Endothelial cell of umbilical vein (primary cell): Measurements from ENCODE around the gene NSUN6. TPM values are rescaled to one million over a fixed set of nuclear protein-coding genes. Genes with fewer than 3 reads are reported as not detected.

ENCODE experiments used
- BruUV-seq: library from RNA; stranded (reverse); fragments of 400-500 nt; replicated peaks from 2 replicates; lab custom pipeline; 2021; lab: Mats Ljungman, UMichigan
- CTCF ChIA-PET: fragments of 300-600, 350-600 bp; sonication (Branson Sonifier 250); formaldehyde crosslinking; loops from one replicate; lab custom pipeline; 2021; ENCODE audit warnings: antibody characterized with exemption, inconsistent platforms; lab: Charles Lee
- POLR2A ChIA-PET: fragments of 300-600, 350-600 bp; sonication (Branson Sonifier 250); formaldehyde crosslinking; loops from one replicate; lab custom pipeline; 2021; ENCODE audit warnings: antibody characterized with exemption, inconsistent platforms; lab: Charles Lee
- DNase-seq: peaks from one replicate; pipeline ENCODE4 v3.0.0-alpha.2; 2011; ENCODE audit warnings: low read depth, low spot score
- FAIRE-seq: peaks from 2 replicates; lab custom pipeline; 2011; peaks lifted over from hg19 to GRCh38; lab: Jason Lieb, UNC
- H2AFZ ChIP-seq: 2 replicates; pipeline ENCODE4 v1.6.0; 2012; ENCODE audit warnings: low read depth, low read length, control low read depth, inconsistent platforms
- H3K27ac ChIP-seq: 2 replicates; pipeline ENCODE4 v1.5.1; 2011; ENCODE audit warnings: low read depth, mild to moderate bottlenecking, control low read depth, low read length, moderate library complexity; ENCODE audit not compliant: insufficient read depth
- H3K27me3 ChIP-seq, 2 experiments: 2 replicates each; pipeline versions ENCODE4 v1.6.0 to v1.6.1; 2011; ENCODE audit warnings: low read length in 2 of 2, mixed read lengths in 1 of 2; ENCODE audit not compliant: control insufficient read depth in 2 of 2, insufficient read depth in 2 of 2
- H3K36me3 ChIP-seq, 2 experiments: 2 replicates in 1 of 2; 3 replicates in 1 of 2; pipeline ENCODE4 v1.5.1; 2011; ENCODE audit warnings: low read length in 2 of 2, mild to moderate bottlenecking in 1 of 2, moderate library complexity in 1 of 2; ENCODE audit not compliant: control insufficient read depth in 2 of 2, insufficient read depth in 2 of 2; ENCODE audit errors: extremely low read depth in 1 of 2
- H3K4me1 ChIP-seq: 3 replicates; pipeline ENCODE4 v1.5.1; 2011; ENCODE audit warnings: mild to moderate bottlenecking, low read length; ENCODE audit not compliant: control insufficient read depth, insufficient read depth; ENCODE audit errors: extremely low read depth
- H3K4me2 ChIP-seq: 2 replicates; pipeline ENCODE4 v1.6.1; 2011; ENCODE audit warnings: low read length, control low read depth, mixed read lengths; ENCODE audit not compliant: insufficient read depth
- H3K4me3 ChIP-seq, 3 experiments: fragments of 200-600 bp in 1 of 3; sonication (generic), shearing (Covaris generic) in 1 of 3; replicated peaks in 1 of 3; 2 replicates each; pipeline ENCODE4 v1.5.1; 2011 to 2016; ENCODE audit warnings: control low read depth in 3 of 3, low read length in 3 of 3, mild to moderate bottlenecking in 2 of 3, inconsistent platforms in 1 of 3, low read depth in 1 of 3, moderate library complexity in 1 of 3; ENCODE audit not compliant: insufficient read depth in 1 of 3
- H3K79me2 ChIP-seq: 2 replicates; pipeline ENCODE4 v1.6.0; 2012; ENCODE audit warnings: low read length, inconsistent platforms; ENCODE audit not compliant: control insufficient read depth, insufficient read depth
- H3K9ac ChIP-seq: replicated peaks from 2 replicates; pipeline ENCODE3; 2011; ENCODE audit warnings: low read length, control low read depth; ENCODE audit not compliant: insufficient read depth; ENCODE audit errors: extremely low read depth
- H3K9me1 ChIP-seq: replicated peaks from 3 replicates; pipeline ENCODE4 v1.6.0; 2011; ENCODE audit warnings: mild to moderate bottlenecking, low read length; ENCODE audit not compliant: control insufficient read depth, insufficient read depth; ENCODE audit errors: extremely low read depth
- H3K9me3 ChIP-seq: replicated peaks from 2 replicates; pipeline ENCODE4 v1.5.1; 2012; ENCODE audit warnings: low read length, inconsistent platforms; ENCODE audit not compliant: control insufficient read depth, insufficient read depth
- H4K20me1 ChIP-seq: replicated peaks from 2 replicates; pipeline ENCODE3; 2011; ENCODE audit warnings: mild to moderate bottlenecking, low read length; ENCODE audit not compliant: control insufficient read depth, insufficient read depth; ENCODE audit errors: extremely low read depth
- EZH2 ChIP-seq: IDR thresholded peaks from 2 replicates; pipeline ENCODE4 v1.6.1; 2012; ENCODE audit warnings: borderline replicate concordance, low read depth, mild to moderate bottlenecking, moderate library complexity, low read length, inconsistent platforms; ENCODE audit not compliant: severe bottlenecking
- FOS ChIP-seq: IDR thresholded peaks from 2 replicates; pipeline ENCODE4 v1.6.1; 2011; ENCODE audit warnings: mild to moderate bottlenecking, low read length, moderate library complexity, borderline replicate concordance; ENCODE audit not compliant: insufficient read depth
- GATA2 ChIP-seq: IDR thresholded peaks from 2 replicates; pipeline ENCODE4 v1.7.0; 2011; ENCODE audit warnings: low read depth, mild to moderate bottlenecking, moderate library complexity, mixed read lengths, low read length; ENCODE audit not compliant: insufficient read length, insufficient read depth
- JUN ChIP-seq: IDR thresholded peaks from 2 replicates; pipeline ENCODE4 v1.6.1; 2011; ENCODE audit warnings: borderline replicate concordance, low read depth; ENCODE audit not compliant: insufficient read length, insufficient read depth
- MYC ChIP-seq: IDR thresholded peaks from one replicate; pipeline ENCODE4 v1.6.1; 2011; ENCODE audit warnings: mild to moderate bottlenecking, low read depth, low read length
- POLR2A ChIP-seq: IDR thresholded peaks from 2 replicates; pipeline ENCODE4 v1.6.1; 2012; ENCODE audit warnings: low read depth, mild to moderate bottlenecking, control low read depth, low read length
- POLR2AphosphoS5 ChIP-seq: IDR thresholded peaks from 2 replicates; pipeline ENCODE4 v1.6.1; 2012; ENCODE audit warnings: low read depth, mild to moderate bottlenecking, control low read depth, low read length, moderate library complexity; ENCODE audit not compliant: insufficient read depth
- dilution Hi-C: fragments of 300-500 bp; cut with MboI; formaldehyde crosslinking; loops from one replicate; pipeline ENCODE4 v1.15.0; 2019; ENCODE audit warnings: low sequenced_read_pairs; ENCODE audit not compliant: extremely low pct_ligation_motif_present
- intact Hi-C: fragments of 100-400 bp; cut with micrococcal nuclease; formaldehyde crosslinking; loops from one replicate; pipeline ENCODE4 v1.10.0; 2022
- polyA plus RNA-seq, 4 experiments: library from polyadenylated mRNA; depleted of rRNA in 3 of 4; stranded (reverse) in 3 of 4; unstranded in 1 of 4; fragments of >200 nt; gene quantifications; 2 replicates each; pipeline versions ENCODE4 v1.2.1 to v1.2.3, GENCODE V29; 2011 to 2012; ENCODE audit warnings: missing spikeins in 1 of 4
- total RNA-seq: library from RNA; stranded (reverse); gene quantifications from 2 replicates; pipeline ENCODE4 v1.2.3, GENCODE V29; 2021
- TF ChIP-seq, protein P1 (sequence below), 2 donors: IDR thresholded peaks; 1 replicate in 1 of 2; 2 replicates in 1 of 2; pipeline ENCODE4 v1.5.1; 2011; ENCODE audit warnings: low read length in 2 of 2, mild to moderate bottlenecking in 2 of 2, moderate library complexity in 2 of 2, control low read depth in 1 of 2, inconsistent platforms in 1 of 2, low read depth in 1 of 2; ENCODE audit not compliant: insufficient read depth in 1 of 2; ENCODE audit errors: extremely low read depth in 1 of 2
- TF ChIP-seq, protein P2 (sequence below): IDR thresholded peaks from 2 replicates; pipeline ENCODE4 v1.6.1; 2011; ENCODE audit not compliant: insufficient read depth, insufficient read length

NSUN6 gene
- total and polyA plus RNA-seq, 2 donors (not counting 3 experiments of a cell fraction or from before 2014, with no cell fraction given): 3.3 to 5.2 TPM

DNA sequence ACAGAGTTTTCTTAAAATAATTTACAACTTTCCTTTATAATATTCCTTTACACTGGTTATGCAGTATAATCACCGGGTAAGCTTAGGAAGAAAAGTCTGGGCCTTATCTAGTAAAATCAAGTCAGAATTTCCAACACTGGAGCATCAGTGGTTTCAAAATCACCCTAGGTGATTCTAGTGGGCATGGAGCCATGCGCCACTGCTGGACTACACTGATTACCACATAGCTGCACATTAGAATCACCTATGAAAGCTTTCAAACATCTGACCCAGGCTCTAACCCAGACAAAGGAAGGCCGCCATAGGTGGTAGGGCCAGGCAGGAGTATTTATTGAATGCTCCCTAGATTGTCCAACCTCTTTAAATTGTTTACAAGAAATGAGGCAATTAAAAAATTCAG lies 52.0 kb downstream of the NSUN6 start:
- H3K27me3 ChIP-seq: no peaks in the 10 kb centered on the region
- H3K4me3 ChIP-seq: no peak overlapping the region
- no peak overlapping the region for H2AFZ ChIP-seq
- no peaks in the 10 kb centered on the region for H3K9me1 ChIP-seq
- DNase-seq (no peak), FAIRE-seq (no peak)
- H3K4me1 ChIP-seq: no peaks in the 10 kb centered on the region
- no peak overlapping the region for H3K27ac ChIP-seq
- dilution Hi-C loops: no loop called here
- intact Hi-C loops: no loop called here
- H3K4me2 ChIP-seq: no peak overlapping the region
- ChIA-PET POLR2A (no interaction called here), CTCF (interaction anchor here (1.7 kb wide), 1 partner anchor 17 kb away, joined by 4 read pairs; no protein-coding TSS in a partner anchor)
- H3K36me3 ChIP-seq: no peaks in the 10 kb centered on the region
- no peaks in the 10 kb centered on the region for H4K20me1 ChIP-seq
- BruUV-seq: no TSS peak
- TF ChIP-seq POLR2A (no peak), MYC (no peak), EZH2 (no peak), POLR2AphosphoS5 (no peak), FOS (no peak), JUN (no peak), GATA2 (no peak)
- TF ChIP-seq, protein P1, sequence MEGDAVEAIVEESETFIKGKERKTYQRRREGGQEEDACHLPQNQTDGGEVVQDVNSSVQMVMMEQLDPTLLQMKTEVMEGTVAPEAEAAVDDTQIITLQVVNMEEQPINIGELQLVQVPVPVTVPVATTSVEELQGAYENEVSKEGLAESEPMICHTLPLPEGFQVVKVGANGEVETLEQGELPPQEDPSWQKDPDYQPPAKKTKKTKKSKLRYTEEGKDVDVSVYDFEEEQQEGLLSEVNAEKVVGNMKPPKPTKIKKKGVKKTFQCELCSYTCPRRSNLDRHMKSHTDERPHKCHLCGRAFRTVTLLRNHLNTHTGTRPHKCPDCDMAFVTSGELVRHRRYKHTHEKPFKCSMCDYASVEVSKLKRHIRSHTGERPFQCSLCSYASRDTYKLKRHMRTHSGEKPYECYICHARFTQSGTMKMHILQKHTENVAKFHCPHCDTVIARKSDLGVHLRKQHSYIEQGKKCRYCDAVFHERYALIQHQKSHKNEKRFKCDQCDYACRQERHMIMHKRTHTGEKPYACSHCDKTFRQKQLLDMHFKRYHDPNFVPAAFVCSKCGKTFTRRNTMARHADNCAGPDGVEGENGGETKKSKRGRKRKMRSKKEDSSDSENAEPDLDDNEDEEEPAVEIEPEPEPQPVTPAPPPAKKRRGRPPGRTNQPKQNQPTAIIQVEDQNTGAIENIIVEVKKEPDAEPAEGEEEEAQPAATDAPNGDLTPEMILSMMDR (IDR thresholded peaks at IDR 0.05; ENCODE audit: extremely low read depth in 1 of 2, insufficient read depth in 1 of 2, low read depth in 1 of 2, low read length in 2 of 2): no peak
- TF ChIP-seq, protein P2, sequence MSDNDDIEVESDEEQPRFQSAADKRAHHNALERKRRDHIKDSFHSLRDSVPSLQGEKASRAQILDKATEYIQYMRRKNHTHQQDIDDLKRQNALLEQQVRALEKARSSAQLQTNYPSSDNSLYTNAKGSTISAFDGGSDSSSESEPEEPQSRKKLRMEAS: no peak
- no peaks in the 10 kb centered on the region for H3K9me3 ChIP-seq
- no peaks in the 10 kb centered on the region for H3K79me2 ChIP-seq
- no peak overlapping the region for H3K9ac ChIP-seq
